Adrenal gland (tissue), 5 donors: ENCODE data around the gene UNK.

Experiments used
- POLR2A ChIP-seq, 2 donors: fragments of 450-650 bp; IDR thresholded peaks; one replicate each; pipeline ENCODE4 v1.6.1; 2017; ENCODE audit warnings: antibody characterized with exemption in 2 of 2, mild to moderate bottlenecking in 2 of 2, moderate library complexity in 1 of 2
- TF ChIP-seq, protein P1 (sequence below), 6 experiments: fragments of 450-650 bp in 4 of 6; fragments of 200-600 bp in 2 of 6; sonication (generic) in 1 of 6; IDR thresholded peaks; 1 replicate in 5 of 6; 2 replicates in 1 of 6; pipeline versions ENCODE4 v1.5.1 to v1.8.0; 2016 to 2021; ENCODE audit warnings: antibody characterized with exemption in 6 of 6, mild to moderate bottlenecking in 2 of 6, moderate library complexity in 1 of 6
- donor health status: DM: no; HTN: no; CAD: no.

DNA sequence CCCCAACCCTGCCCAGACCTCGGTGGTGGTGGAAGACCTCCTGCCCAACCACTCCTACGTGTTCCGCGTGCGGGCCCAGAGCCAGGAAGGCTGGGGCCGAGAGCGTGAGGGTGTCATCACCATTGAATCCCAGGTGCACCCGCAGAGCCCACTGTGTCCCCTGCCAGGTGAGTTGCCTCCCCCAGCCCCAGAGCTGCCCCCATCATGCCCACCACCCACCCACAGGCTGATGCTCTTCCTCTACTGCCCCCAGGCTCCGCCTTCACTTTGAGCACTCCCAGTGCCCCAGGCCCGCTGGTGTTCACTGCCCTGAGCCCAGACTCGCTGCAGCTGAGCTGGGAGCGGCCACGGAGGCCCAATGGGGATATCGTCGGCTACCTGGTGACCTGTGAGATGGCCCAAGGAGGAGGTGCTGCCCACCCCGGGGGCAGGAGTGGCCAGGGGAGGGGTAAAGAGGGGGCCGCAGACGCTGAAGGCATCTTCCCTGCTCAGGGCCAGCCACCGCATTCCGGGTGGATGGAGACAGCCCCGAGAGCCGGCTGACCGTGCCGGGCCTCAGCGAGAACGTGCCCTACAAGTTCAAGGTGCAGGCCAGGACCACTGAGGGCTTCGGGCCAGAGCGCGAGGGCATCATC is 28.0 kb upstream of the UNK start:
- TF ChIP-seq, protein P1, sequence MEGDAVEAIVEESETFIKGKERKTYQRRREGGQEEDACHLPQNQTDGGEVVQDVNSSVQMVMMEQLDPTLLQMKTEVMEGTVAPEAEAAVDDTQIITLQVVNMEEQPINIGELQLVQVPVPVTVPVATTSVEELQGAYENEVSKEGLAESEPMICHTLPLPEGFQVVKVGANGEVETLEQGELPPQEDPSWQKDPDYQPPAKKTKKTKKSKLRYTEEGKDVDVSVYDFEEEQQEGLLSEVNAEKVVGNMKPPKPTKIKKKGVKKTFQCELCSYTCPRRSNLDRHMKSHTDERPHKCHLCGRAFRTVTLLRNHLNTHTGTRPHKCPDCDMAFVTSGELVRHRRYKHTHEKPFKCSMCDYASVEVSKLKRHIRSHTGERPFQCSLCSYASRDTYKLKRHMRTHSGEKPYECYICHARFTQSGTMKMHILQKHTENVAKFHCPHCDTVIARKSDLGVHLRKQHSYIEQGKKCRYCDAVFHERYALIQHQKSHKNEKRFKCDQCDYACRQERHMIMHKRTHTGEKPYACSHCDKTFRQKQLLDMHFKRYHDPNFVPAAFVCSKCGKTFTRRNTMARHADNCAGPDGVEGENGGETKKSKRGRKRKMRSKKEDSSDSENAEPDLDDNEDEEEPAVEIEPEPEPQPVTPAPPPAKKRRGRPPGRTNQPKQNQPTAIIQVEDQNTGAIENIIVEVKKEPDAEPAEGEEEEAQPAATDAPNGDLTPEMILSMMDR (IDR thresholded peaks at IDR 0.05) = no peak
- no peak for TF ChIP-seq POLR2A (IDR thresholded peaks at IDR 0.05)
